Measurements from ENCODE around the gene RHBDD1. TPM values are rescaled to one million over a fixed set of nuclear protein-coding genes. Genes with fewer than 3 reads are reported as not detected.

Gene RHBDD1
- total RNA-seq, 2 donors from 2014 or later, result 10.2 to 17.3 TPM

- H3K4me3 ChIP-seq, result no peak overlapping the region
- TF ChIP-seq CTCF (IDR thresholded peaks at IDR 0.05), result no peak
- H3K36me3 ChIP-seq, result no peaks in the 10 kb centered on the region
- no peak overlapping the region for H3K27ac ChIP-seq
- ATAC-seq (ENCODE audit: insufficient number of reproducible peaks, low FRiP score, low read depth), result no peak
- no peaks in the 10 kb centered on the region for H3K9me3 ChIP-seq
- no peak for DNase-seq (ENCODE audit: low spot score)
- no peaks in the 10 kb centered on the region for H3K27me3 ChIP-seq (replicated peaks; ENCODE audit: insufficient read depth)
- H3K4me1 ChIP-seq (ENCODE audit: control insufficient read depth in 1 of 2, low read depth in 2 of 2), result no peaks in the 10 kb centered on the region
These were observed 22.6 kb upstream of the RHBDD1 start for GRCh38 chr2:226813148-226813701.

GRCh38 chr2:226818930-226819329 is 16.9 kb upstream of the RHBDD1 start:
- no peak for ATAC-seq (ENCODE audit: insufficient number of reproducible peaks, low FRiP score, low read depth)
- no peaks in the 10 kb centered on the region for H3K9me3 ChIP-seq
- H3K27me3 ChIP-seq (replicated peaks; ENCODE audit: insufficient read depth), result no peaks in the 10 kb centered on the region
- H3K4me3 ChIP-seq, result no peak overlapping the region
- no peak overlapping the region for H3K27ac ChIP-seq
- no peak for TF ChIP-seq CTCF (IDR thresholded peaks at IDR 0.05)
- H3K4me1 ChIP-seq (ENCODE audit: control insufficient read depth in 1 of 2, low read depth in 2 of 2), result no peaks in the 10 kb centered on the region
- no peaks in the 10 kb centered on the region for H3K36me3 ChIP-seq
- DNase-seq (ENCODE audit: low spot score), result no peak

- Histone ChIP-seq H3K27me3 (replicated peaks; ENCODE audit: insufficient read depth) (no peaks in the 10 kb centered on the region), H3K4me1 (ENCODE audit: control insufficient read depth in 1 of 2, low read depth in 2 of 2) (no peaks in the 10 kb centered on the region), H3K9me3 (no peaks in the 10 kb centered on the region), H3K27ac (no peak overlapping the region), H3K4me3 (no peak overlapping the region), H3K36me3 (no peaks in the 10 kb centered on the region)
- ATAC-seq (ENCODE audit: insufficient number of reproducible peaks, low FRiP score, low read depth) (no peak), DNase-seq (ENCODE audit: low spot score) (no peak)
- TF ChIP-seq CTCF (IDR thresholded peaks at IDR 0.05), result no peak
These were observed 10.8 kb upstream of the RHBDD1 start for GRCh38 chr2:226825056-226825455.

GRCh38 chr2:226828191-226828590 is 7.7 kb upstream of the RHBDD1 start:
- no peak for DNase-seq (ENCODE audit: low spot score)
- Histone ChIP-seq H3K27ac (no peak overlapping the region), H3K27me3 (replicated peaks; ENCODE audit: insufficient read depth) (no peaks in the 10 kb centered on the region), H3K4me3 (no peak overlapping the region), H3K4me1 (ENCODE audit: control insufficient read depth in 1 of 2, low read depth in 2 of 2) (no peaks in the 10 kb centered on the region), H3K9me3 (no peaks in the 10 kb centered on the region), H3K36me3 (no peaks in the 10 kb centered on the region)
- no peak for TF ChIP-seq CTCF (IDR thresholded peaks at IDR 0.05)
- ATAC-seq (ENCODE audit: insufficient number of reproducible peaks, low FRiP score, low read depth), result no peak

GRCh38 chr2:226829721-226830631 is 5.9 kb upstream of the RHBDD1 start:
- peaks cover 3 to 5% of the 10 kb centered on the region in 2 donors for H3K4me1 ChIP-seq (ENCODE audit: control insufficient read depth in 1 of 2, low read depth in 2 of 2)
- no peaks in the 10 kb centered on the region for H3K9me3 ChIP-seq
- no peak for ATAC-seq (ENCODE audit: insufficient number of reproducible peaks, low FRiP score, low read depth)
- no peaks in the 10 kb centered on the region for H3K36me3 ChIP-seq
- H3K27me3 ChIP-seq (replicated peaks; ENCODE audit: insufficient read depth), result no peaks in the 10 kb centered on the region
- no peak overlapping the region for H3K27ac ChIP-seq
- no peak overlapping the region for H3K4me3 ChIP-seq
- DNase-seq (ENCODE audit: low spot score), result no peak
- no peak for TF ChIP-seq CTCF (IDR thresholded peaks at IDR 0.05)
